Testis (tissue), 2 donors: Measurements from ENCODE around the gene MRPL40.

Experiments used
- POLR2A ChIP-seq: fragments of 450-650 bp; IDR thresholded peaks from one replicate; pipeline ENCODE4 v1.6.1; 2017; ENCODE audit warnings: antibody characterized with exemption, mild to moderate bottlenecking, moderate library complexity
- TF ChIP-seq, protein P1 (sequence below), 3 experiments: fragments of 450-650 bp in 2 of 3; fragments of 200-600 bp in 1 of 3; sonication (generic) in 1 of 3; IDR thresholded peaks; one replicate each; pipeline ENCODE4 v1.5.1; 2016 to 2019; ENCODE audit warnings: antibody characterized with exemption in 3 of 3, mild to moderate bottlenecking in 2 of 3, moderate library complexity in 1 of 3

DNA sequence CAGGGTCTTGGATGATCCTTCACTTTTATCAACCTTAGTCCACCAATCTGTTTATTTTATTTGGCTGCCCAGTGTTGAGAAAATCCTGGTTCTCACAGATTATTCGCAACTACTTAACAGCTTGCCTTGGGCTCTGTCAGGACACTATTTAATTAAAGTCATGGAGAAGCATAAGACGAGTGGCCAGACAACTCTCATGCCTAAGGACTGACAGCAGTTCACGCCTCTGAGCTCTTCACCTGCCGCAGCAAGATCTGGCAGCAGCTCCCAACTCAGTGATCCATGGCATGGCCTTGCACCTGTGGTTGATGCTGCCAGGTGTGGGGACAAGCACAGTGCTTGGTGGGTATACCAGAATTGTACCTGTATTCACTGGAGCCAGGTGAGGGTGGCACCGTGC lies 38.6 kb upstream of the MRPL40 start:
- TF ChIP-seq, protein P1, sequence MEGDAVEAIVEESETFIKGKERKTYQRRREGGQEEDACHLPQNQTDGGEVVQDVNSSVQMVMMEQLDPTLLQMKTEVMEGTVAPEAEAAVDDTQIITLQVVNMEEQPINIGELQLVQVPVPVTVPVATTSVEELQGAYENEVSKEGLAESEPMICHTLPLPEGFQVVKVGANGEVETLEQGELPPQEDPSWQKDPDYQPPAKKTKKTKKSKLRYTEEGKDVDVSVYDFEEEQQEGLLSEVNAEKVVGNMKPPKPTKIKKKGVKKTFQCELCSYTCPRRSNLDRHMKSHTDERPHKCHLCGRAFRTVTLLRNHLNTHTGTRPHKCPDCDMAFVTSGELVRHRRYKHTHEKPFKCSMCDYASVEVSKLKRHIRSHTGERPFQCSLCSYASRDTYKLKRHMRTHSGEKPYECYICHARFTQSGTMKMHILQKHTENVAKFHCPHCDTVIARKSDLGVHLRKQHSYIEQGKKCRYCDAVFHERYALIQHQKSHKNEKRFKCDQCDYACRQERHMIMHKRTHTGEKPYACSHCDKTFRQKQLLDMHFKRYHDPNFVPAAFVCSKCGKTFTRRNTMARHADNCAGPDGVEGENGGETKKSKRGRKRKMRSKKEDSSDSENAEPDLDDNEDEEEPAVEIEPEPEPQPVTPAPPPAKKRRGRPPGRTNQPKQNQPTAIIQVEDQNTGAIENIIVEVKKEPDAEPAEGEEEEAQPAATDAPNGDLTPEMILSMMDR (IDR thresholded peaks at IDR 0.05): no peak
- no peak for TF ChIP-seq POLR2A
